A549 (cell line): Measurements from ENCODE around the gene SPTLC3.

Experiments used
- BCL3 ChIP-seq: fragments of >200 bp; sonication (Bioruptor Twin); formaldehyde crosslinking; IDR thresholded peaks from 3 replicates; pipeline ENCODE4 v1.6.1; 2016
- BHLHE40 ChIP-seq: IDR thresholded peaks from 2 replicates; pipeline ENCODE4 v1.6.1; 2012; ENCODE audit warnings: low read depth, low read length, inconsistent platforms
- CHD2 ChIP-seq: fragments of 150-350 bp; IDR thresholded peaks from 2 replicates; pipeline ENCODE4 v1.6.1; 2014; ENCODE audit warnings: low read length; ENCODE audit not compliant: partially characterized antibody
- CTCF ChIP-seq: fragments of >200 bp; sonication (Bioruptor Twin); formaldehyde crosslinking; IDR thresholded peaks from 3 replicates; pipeline ENCODE4 v1.5.1; 2016
- EP300 ChIP-seq, 2 experiments: fragments of >200 bp; sonication (Bioruptor Twin); formaldehyde crosslinking; IDR thresholded peaks; 2 replicates in 1 of 2; 3 replicates in 1 of 2; pipeline ENCODE4 v1.6.1; 2016 to 2017
- HDAC2 ChIP-seq: fragments of 200-600 bp; sonication (generic); IDR thresholded peaks from 2 replicates; pipeline ENCODE4 v1.6.1; 2016
- JUN ChIP-seq, 2 experiments: fragments of >200 bp; sonication (Bioruptor Twin); formaldehyde crosslinking; IDR thresholded peaks; 2 replicates in 1 of 2; 3 replicates in 1 of 2; pipeline ENCODE4 v1.6.1; 2016 to 2017
- MAX ChIP-seq: IDR thresholded peaks from 2 replicates; pipeline ENCODE4 v1.6.1; 2012
- POLR2A ChIP-seq: IDR thresholded peaks from 2 replicates; pipeline ENCODE4 v1.6.1; 2012; ENCODE audit warnings: mild to moderate bottlenecking, low read length
- RAD21 ChIP-seq, 2 experiments: fragments of >200 bp in 1 of 2; sonication (Bioruptor Twin) in 1 of 2; formaldehyde crosslinking in 1 of 2; IDR thresholded peaks in 1 of 2; conservative IDR thresholded peaks in 1 of 2; 2 replicates in 1 of 2; 3 replicates in 1 of 2; pipeline ENCODE4 v1.6.1; 2012 to 2018; ENCODE audit warnings: inconsistent platforms in 1 of 2
- REST ChIP-seq: fragments of 200-600 bp; sonication (generic); IDR thresholded peaks from 2 replicates; pipeline ENCODE4 v1.6.1; 2016; ENCODE audit warnings: antibody characterized with exemption, mild to moderate bottlenecking, moderate library complexity
- TP53 ChIP-seq: fragments of 250-450 bp; sonication (Bioruptor Pico); IDR thresholded peaks from 2 replicates; pipeline ENCODE4 v1.5.0; 2021; ENCODE audit warnings: mild to moderate bottlenecking, moderate library complexity

GRCh38 chr20:13119583-13119982 is 110.8 kb downstream of the SPTLC3 start:
- TF ChIP-seq TP53 (CRISPR knock-in tag), result no peak
- TF ChIP-seq CTCF, result peak; percentile 94
- TF ChIP-seq BCL3, result no peak
- no peak for TF ChIP-seq EP300 (IDR thresholded peaks at IDR 0.05)
- TF ChIP-seq MAX, result no peak
- no peak for TF ChIP-seq POLR2A
- TF ChIP-seq CHD2, result no peak
- peak; percentile 95 to 98 for TF ChIP-seq RAD21 (conservative IDR thresholded peaks at IDR 0.05 in 1 of 2, IDR thresholded peaks at IDR 0.05 in 1 of 2)
- TF ChIP-seq JUN (IDR thresholded peaks at IDR 0.05), result no peak
- no peak for TF ChIP-seq REST
- no peak for TF ChIP-seq BHLHE40
- no peak for TF ChIP-seq HDAC2
